ENCODE measurements around the gene XRCC4.

DNA sequence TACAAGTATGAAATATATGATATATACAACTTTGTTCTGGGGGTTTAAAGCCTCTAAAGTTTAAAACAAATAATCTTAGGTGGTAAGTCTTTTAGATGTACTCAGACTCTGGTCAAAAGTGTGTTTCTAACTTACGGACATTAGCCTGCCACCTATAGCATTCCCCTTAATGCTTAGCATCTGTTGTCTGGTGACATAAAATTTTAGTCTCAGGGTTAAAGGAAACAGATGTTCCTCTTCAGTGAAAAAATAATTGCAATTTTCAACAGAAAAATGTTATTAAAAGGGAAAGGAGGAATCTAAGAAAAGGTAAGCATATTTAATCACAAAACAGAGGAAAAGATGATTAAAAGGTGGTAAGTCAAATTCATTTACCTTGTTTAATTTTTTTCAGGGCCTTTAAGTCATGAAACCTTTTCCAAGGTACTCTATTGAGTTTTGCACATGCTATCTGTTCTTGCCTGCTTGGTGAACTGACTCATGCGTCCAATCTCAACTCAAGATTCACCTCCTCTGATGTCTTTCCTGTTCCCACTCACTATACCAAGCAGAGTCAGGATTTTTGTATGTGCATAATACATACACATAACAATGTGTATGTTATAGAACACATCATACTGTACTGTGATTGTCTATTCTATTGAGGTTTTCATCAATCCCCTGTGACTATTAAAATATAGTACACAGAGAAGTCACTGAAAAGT is 8.1 kb upstream of the XRCC4 start:
- TF ChIP-seq POLR2A (IDR thresholded peaks at IDR 0.05) (no peak), CTCF (IDR thresholded peaks at IDR 0.05) (no peak)

Measured in heart left ventricle (tissue), 13 donors.